Ureter (tissue), 1 donor: Measurements from ENCODE around the gene CD58. TPM values are rescaled to one million over a fixed set of nuclear protein-coding genes. Genes with fewer than 3 reads are reported as not detected.

ENCODE experiments used
- DNase-seq: peaks from one replicate; pipeline ENCODE4 v3.0.0-alpha.2; 2020; ENCODE audit warnings: low spot score
- total RNA-seq: library from RNA; stranded (reverse); gene quantifications from one replicate; pipeline ENCODE4 v1.2.4, GENCODE V29; 2023
- donor health status: DM: yes; HTN: yes; CAD: no.

CD58 gene
- total RNA-seq, 1 donor from 2014 or later = 24.5 TPM

GRCh38 chr1:116493484-116494352 lies 77.1 kb downstream of the CD58 start:
- no peak for DNase-seq

DNA sequence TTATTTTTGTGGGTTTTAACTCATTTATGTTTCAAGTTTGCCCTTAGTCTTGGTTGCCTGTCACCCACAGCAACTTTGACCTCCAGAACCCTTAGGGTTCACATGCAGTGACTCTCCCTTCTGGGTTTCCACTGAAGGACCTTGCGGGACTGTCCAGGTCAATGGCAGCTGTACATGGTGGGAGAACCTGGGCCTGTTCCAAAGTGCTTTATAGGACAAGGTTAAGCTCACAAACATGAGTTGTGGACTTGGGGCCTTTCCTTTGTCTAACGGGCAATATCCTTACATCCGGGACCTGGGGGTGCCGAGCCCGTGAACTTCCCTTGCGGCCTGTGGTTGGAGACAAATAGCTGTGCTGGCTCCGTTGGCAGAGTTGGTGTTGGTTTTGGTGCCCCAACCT lies 77.8 kb downstream of the CD58 start:
- no peak for DNase-seq

DNA sequence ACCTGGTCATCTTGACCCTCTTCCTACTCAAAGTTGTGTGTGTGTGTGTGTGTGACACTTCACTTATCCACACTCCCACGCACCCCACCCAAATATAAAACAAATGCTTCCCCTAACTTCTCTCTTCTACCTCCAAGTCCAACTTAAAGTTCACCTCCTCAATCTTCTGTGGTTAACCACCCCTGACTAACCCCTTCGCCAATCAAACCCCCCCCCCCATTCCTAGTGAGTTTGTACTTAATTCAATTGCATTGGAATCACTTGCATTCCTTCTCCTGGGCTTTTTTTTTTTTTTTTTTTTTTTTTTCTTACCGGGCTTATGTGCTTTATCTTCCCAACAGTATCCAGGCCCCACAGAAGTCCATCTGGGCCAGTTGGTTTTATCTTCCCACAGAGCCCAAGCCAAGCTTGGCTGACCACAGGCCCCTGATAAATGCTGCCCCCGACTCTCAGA lies 78.4 kb downstream of the CD58 start:
- DNase-seq = no peak

DNA sequence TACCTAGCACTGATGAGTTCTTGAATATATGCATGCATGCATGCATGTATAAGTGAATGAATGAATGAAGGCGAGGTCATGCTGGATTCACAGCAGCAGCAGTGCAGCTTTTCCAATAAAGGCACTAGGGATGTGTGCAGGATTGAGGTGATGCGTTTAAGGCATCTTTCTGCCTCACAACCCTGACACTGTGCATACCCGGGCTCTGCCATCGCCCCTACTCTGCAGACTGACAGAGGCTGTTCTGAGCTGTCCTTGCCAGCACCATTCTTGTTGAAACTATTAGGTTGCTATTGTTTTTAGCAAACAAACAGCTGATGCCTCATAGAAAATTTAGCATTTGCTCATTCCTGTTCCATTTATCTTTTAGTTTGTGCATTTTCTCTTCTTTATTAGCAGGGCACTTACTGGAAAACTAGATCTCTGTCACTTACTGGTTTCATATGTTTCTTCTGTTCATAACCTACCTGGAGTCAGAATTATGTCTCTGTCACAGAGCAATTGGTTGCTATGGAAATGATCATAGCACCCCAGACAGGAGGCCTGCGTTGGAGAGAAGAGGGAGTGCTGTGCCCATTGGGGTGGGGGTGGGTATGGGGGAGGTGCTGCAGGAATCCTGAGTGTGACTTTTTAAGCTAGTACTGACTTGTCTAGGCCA lies 79.0 kb downstream of the CD58 start:
- DNase-seq = no peak

- no peak for DNase-seq
These were observed 80.2 kb downstream of the CD58 start for GRCh38 chr1:116490588-116490987.

DNA sequence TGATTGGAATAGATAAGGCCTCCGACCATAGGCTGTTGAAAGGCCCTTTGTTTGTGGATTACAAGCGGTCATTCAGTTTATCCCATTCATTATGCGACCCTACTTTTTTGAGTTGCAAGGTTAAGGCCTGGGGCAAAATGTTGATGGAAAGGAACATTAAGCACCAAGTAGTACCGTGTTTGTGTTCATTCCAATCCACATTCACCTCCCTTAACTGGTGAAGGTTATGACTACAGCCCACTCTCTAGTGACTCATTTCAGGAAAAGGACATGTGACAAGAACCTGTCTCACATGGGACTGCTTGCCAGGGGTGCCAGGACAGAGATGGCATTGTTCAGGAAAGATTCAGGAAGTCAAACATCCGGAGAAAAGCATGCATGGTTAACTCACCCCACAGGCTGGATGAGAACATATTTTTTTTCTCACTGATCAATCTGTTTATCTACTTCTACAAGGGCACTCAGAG lies 81.6 kb downstream of the CD58 start:
- DNase-seq = no peak

- no peak for DNase-seq
These were observed 82.8 kb downstream of the CD58 start for GRCh38 chr1:116488071-116488470.

GRCh38 chr1:116487583-116487982 lies 83.2 kb downstream of the CD58 start:
- DNase-seq = no peak

- no peak for DNase-seq
These were observed 83.8 kb downstream of the CD58 start for GRCh38 chr1:116487031-116487430.

- no peak for DNase-seq
These were observed 84.4 kb downstream of the CD58 start for GRCh38 chr1:116486424-116486823.

DNA sequence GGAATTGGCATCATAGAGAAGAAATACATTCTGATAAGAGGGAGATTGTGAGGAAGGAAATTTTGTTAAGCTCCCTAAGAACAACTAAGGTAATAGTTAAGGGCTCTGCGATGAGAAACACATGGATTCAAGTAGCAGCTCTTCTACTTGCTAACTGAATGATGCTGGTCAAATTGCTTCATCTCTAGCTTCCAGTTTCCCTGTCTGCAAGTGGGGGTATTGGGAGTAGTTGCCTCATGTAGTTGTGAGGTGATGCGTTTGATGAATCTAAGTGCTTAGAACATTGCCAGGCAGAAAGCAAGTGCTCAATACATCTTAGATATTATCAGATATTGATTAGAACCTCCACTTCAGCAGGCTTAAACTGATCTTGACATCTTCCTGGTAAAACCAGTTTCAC lies 84.8 kb downstream of the CD58 start:
- no peak for DNase-seq

DNA sequence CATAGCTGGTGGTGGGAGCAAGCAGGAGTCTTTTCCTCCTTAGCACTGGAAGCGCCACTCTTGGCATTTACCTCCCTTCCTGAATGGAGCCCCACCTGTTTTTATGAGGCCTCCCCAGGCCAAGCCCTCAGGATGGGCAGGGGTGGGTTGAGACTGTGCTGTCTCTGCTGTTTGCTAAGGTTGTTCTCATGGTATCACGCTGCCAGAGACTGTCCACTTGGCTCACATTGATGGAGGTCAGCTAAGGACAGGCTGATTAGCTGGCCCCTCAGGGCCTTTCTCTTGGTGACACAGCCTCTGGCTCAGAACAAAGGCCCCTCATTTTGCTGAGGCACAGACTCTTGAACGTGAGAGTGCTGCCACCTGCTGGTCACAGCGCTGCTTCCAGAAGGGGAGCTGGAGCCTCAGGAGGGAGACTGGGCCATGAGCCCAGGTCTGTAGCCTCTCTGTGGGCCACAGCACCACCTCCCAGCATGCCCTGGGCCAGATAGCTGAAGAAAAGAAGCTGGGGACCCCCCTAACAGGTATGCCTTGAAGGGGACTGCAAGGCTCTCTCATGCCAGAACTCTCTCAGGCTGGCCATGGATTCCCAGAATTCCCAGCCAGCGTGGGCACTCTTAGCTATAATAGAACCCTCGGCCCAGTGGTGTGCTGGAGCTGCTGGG lies 85.6 kb downstream of the CD58 start:
- peak; percentile 84 for DNase-seq

GRCh38 chr1:116483481-116484309 lies 87.1 kb downstream of the CD58 start:
- no peak for DNase-seq

GRCh38 chr1:116482490-116482889 lies 88.3 kb downstream of the CD58 start:
- no peak for DNase-seq

DNA sequence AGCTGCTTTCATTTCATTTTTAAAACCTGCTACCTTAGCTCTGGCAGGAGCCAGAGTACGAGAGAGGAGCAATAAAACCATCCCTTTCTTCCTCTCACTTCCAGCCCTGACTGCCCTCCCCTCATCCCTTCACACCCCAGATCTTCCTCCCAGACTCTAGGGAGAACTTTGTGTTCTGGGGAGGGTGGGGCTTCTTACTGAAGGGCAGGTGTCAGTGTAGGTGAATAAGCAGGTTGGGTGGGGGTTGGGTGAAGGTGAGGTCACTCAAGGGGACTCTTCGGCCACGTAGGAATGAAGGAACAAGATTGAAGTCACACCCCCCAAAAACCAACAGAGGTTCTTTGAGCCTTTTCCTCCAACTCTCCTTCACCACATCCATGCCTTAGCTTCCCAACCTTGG lies 88.9 kb downstream of the CD58 start:
- DNase-seq = no peak

- no peak for DNase-seq
These were observed 92.2 kb downstream of the CD58 start for GRCh38 chr1:116478621-116479020.

DNA sequence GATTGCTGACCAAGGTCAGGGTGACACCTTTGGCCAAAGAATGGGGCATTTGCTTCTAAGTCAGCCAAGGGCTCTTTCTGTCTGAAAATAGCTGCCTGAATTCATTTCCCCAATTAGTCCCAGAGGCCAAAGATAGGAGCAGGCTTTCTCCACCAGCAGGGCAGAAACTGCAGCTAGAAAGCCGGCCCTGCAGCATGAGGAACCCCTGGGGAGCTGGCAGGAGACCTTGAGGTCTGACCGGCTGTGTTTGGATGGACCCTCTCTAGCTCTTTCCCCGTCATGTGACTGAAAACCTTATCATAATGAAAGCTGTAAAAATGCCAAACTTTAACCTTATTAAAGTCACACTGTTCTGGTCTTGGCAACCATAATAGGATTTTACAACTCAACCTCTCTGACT lies 93.4 kb downstream of the CD58 start:
- no peak for DNase-seq

DNA sequence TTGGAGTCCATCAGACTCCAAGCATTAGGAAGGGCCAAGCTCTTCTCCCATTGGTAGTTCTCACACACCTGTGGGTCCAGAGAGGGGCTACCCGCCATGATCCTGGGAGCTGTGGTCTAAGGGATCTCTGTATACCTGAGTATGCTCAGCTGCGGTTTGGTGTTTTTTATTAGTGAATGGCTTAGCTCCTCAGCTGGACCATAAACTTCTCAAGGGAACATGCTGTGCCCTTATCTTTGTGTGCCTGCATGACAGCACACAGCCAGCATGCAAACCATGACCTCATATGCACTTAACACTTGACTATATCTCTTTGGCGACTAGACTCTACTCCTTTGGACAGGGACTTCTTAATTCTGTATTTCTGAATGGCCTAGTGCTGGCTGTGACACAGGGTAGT lies 94.5 kb downstream of the CD58 start:
- no peak for DNase-seq

- DNase-seq = no peak
These were observed 95.0 kb downstream of the CD58 start for GRCh38 chr1:116475850-116476218.

- DNase-seq = no peak
These were observed 95.6 kb downstream of the CD58 start for GRCh38 chr1:116474921-116475849.
